Activated gamma-delta T cell (primary cell): Measurements from ENCODE around the gene VAT1.
"Not testable (repeated sequence)": the region's sequence is repeated elsewhere in the genome, so short reads cannot be mapped to it uniquely, and the experiment has no call there.

Source experiments
- DNase-seq: peaks from one replicate; lab custom pipeline; 2025; lab: John Stamatoyannopoulos, UW

Gene VAT1

GRCh38 chr17:42973323-42973722, 48.9 kb downstream of the VAT1 start:
- not testable (repeated sequence) for DNase-seq

- no peak for DNase-seq
These were observed 50.6 kb downstream of the VAT1 start for GRCh38 chr17:42971589-42971988.

GRCh38 chr17:42969001-42969581, 53.1 kb downstream of the VAT1 start:
- no peak for DNase-seq

DNA sequence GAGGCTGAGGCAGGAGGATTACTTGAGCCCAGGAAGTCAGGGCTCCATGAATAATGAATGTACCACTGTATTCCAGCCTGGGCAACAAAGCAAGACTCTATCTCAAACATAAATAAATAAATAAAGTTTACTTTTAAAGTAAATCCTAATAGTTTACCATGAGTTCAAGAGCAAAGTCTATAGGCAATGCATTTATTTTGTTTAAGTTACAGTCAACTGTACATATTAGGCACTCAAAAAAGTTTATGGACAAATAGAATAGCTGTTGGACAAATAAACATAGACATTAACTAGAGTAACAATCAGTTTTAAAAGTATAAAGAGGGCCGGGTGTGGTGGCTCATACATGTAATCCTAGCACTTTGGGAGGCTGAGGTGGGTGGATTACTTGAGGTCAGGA, 54.3 kb downstream of the VAT1 start:
- no peak for DNase-seq
